HL-60/S4 treated with phorbol 12-myristate 13-acetate at 8.2 ng/mL for 4 days and 3 days (cell line): ENCODE data around the gene ADGRG7.

Experiments
- in situ Hi-C: fragments of 300-500 bp; cut with MboI; formaldehyde crosslinking; loops from 2 replicates; pipeline ENCODE4 v1.15.0; 2022; ENCODE audit warnings: low sequenced_read_pairs

ADGRG7 gene, protein sequence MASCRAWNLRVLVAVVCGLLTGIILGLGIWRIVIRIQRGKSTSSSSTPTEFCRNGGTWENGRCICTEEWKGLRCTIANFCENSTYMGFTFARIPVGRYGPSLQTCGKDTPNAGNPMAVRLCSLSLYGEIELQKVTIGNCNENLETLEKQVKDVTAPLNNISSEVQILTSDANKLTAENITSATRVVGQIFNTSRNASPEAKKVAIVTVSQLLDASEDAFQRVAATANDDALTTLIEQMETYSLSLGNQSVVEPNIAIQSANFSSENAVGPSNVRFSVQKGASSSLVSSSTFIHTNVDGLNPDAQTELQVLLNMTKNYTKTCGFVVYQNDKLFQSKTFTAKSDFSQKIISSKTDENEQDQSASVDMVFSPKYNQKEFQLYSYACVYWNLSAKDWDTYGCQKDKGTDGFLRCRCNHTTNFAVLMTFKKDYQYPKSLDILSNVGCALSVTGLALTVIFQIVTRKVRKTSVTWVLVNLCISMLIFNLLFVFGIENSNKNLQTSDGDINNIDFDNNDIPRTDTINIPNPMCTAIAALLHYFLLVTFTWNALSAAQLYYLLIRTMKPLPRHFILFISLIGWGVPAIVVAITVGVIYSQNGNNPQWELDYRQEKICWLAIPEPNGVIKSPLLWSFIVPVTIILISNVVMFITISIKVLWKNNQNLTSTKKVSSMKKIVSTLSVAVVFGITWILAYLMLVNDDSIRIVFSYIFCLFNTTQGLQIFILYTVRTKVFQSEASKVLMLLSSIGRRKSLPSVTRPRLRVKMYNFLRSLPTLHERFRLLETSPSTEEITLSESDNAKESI

DNA sequence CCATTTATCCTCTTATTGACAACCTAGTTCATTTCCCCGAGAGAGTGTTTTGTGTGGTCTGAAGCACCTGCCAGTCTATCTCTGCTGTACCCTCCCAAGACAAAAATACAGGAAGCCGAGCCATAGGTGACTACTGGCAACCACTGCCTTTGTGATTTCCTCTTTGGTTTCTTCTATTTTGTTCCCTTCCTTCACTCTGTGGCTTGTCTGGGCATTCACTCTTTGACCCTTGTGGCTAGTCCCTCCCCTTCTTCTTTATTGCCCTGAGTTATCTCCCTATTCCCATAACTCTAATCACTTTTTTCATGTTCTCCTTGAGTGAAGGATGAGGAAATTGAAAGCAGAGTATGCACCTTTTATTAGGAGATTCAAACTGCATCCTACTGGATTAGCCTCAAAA, at the start of gene ADGRG7:
TSS of gene ADGRG7 (plus strand) at position 297 of the 400 bp plus-strand sequence. CDS start 256 bp downstream, outside the sequence.
- in situ Hi-C loops = no loop called here

DNA sequence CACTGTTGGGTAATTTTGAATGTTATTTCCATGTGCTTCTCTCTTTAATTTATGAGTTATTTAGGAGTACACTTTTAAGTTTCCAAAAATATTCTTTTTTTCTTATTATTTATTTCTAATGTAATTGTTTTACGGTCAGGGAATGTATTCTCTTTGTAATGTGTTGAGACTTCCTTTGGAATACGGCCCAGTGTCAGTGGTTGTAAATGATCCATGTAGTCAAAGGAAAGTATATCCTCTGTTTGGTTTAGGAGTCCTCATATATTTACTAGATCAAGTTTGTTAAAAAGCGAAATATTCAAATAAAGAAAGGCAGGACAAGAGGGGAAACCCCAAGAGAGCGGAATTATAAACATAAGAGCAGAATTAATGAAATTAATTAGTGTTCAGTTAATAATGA, 49.0 kb upstream of the ADGRG7 start:
- in situ Hi-C loops = no loop called here

DNA sequence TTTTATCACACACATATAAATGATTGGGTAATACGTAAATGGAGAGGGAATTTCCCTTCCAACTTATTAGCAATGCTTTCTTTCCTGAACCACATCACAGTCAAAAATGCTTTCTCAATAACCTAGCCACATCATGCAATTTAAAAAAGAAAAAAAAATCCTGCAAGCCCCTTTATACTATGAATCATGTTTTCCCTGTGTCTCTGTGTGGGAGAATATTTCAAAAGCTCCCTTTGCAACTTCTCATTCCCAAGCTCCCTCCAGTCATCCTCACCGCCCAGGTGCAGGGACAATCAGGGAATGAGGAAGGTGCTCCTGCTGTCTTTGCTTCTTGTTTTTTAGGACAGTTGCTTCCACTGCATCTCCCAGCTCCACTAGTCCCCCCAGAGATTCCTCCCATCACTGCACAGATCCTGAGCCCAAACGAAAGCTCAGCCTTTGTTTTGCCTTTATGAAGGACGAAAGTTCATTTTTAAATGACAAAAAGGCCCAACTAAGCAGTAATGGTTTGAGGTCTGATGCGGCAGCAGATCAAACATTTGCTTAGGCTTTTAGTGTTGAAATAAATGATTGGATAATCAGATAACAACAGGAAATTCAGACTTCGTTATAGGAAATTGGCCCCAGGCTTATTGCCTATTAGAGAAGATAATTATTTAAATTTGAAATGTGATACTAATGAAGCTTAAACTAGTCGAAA, 47.8 kb upstream of the ADGRG7 start:
- in situ Hi-C loops = no loop called here

DNA sequence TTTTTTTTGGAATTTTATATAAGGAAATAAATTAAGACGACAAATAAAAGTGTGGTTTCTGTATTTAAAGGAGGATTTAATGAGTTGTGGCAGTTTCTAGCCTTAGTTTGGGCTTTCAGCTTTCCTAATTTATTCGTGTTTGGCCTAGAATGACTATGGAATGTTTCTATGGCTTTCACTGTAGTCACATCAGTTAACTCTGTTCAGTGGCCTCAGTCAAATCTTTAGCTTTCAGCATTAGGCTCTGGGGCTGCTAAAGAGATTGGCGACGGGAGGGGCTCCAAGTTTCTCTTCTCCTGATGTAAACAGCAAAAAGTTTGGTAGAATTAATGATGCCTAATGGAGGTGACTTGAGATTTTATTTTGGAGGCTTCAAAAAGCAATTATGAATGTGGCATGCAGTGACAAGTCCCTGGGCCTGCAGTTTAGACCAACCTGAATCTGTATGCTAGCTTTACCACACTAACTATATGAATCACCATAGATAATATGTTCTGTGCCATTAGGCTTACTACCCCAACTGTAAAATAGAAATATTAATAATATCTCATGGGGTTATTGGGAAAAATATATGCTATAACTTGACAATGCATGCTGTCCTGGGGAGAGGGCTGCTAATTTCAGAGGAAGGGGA, 47.1 kb upstream of the ADGRG7 start:
- in situ Hi-C loops = no loop called here

DNA sequence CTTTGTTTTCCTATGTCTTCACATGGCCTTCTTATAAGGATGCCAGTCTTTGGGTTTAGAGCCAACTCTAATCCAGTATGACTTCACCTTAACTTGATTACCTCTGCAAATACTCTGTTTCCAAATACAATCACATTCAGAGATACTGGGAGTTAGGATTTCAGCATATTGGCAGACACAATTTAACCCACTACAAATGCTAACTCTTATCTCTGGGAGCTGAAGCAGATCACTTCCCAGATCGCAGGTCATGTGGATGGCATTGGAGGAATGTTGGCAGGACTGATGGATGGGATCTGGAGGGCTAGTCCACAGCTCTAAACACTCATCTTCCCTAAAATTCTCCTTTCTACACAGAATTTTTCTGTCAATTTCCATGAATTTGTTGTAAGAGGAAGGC, 46.2 kb upstream of the ADGRG7 start:
- in situ Hi-C loops = no loop called here

DNA sequence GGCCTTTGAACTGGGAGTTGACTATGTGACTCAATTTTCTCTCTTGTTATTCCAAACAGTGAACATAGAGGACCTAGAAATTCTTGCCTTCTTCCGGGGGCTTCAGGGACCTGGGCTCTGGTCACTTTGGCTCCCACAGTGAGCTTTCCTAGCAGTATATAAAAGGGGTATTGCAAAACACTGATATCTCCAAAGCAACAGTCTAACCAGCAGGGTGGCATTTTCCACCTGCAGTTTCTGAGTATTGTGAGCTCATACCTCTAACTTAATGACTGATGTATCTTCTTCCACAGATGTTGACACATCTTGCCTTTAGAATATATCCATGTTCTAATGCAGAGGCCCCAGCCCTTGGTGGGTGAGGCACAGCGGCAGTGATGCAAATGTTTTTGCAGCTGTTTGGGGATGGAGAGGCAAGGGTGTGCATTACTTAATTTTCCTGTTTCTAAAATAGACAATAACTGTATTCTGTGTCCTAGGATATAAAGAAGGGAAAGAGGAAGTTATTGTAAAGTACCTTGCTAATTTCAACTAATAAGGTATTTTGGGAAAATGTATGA, 45.7 kb upstream of the ADGRG7 start:
- in situ Hi-C loops = no loop called here

DNA sequence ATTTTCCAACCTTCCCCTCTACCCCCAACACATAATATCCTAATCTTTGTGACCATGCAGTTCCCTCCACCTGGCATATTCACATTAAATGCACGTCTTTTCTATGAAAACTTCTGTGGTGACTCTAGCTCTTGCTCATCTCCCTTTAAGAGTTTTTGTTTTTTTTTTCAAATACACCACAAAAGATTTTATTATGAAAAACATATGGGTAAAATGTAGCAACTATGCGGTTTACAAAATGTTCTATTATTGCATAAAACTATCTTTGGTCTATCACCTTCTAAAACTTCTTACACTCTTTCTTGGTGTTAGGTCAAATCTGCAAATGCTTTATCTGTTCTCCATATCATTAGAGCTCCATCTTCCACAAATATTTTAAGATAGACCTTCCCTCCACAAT, 38.6 kb upstream of the ADGRG7 start:
- in situ Hi-C loops = no loop called here

DNA sequence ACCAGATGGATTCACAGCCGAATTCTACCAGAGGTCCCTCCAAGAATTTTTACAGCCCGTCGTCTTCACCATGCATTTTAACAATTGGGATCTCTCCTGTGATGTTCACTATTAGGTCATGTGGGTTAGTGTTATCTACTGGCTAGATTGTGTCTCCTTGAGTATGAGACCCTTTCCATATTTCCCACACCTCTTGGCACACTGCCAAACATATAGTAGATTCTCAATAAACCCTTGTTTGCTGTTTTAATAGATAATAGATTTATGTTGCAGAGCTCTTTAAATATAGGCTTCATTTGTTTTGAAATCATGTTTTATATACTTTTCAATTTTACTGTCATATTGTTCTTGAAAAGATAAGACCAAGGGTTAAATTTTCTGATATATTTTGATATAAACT, 34.9 kb upstream of the ADGRG7 start:
- in situ Hi-C loops = no loop called here

DNA sequence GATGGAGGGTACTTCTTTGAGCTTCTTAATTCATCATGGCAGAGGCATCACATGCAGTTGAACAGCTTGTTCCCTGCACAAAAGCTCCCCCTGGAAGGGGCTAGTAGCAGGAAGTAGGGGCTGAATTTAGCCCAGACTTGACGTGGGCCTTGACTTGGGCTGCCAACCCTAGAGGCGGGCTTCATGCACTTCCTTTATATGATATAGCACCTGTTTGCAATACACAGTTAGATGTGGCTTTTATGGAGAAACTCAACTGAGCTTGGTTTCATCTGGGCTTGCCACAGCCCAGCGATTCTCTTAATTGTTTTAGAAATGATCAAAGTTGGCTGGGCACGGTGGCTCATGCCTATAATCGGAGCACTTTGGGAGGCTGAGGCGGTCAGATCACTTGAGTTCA, 33.7 kb upstream of the ADGRG7 start:
- in situ Hi-C loops = loop anchor here (25.0 kb wide), 2 partner anchors 238 to 738 kb away; partner anchors contain the start of gene NIT2

DNA sequence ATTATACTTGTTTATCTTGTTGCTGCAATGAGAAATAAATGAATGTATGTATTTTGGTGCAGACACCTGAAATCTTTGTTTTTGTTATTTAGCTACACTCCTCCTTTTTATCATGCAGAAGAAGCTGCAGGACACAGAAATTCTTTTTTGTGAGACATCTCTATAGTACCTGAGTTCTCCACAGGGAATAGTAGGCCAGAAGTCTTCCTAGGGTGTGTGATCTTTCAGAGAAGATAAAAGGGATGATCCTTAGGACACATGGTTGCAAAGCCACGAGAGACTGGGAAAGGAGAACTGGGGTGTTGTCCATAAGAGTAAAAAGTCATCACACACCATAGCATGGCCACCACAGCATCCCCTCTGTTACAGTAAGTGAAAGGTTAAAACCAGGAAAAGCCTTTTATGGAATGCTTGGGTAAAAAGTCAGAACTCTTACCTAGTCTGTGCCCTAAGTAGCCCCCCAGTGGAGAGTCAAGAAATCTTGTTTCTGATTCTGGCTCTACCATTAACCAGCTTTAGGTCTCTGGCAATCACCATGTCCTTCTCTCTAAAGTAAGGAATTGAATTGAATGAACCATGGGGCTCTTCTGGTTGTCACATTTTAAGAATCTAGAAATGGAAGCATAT, 31.9 kb upstream of the ADGRG7 start:
- in situ Hi-C loops = loop anchor here (25.0 kb wide), 2 partner anchors 240 to 740 kb away; partner anchors contain the start of gene NIT2

DNA sequence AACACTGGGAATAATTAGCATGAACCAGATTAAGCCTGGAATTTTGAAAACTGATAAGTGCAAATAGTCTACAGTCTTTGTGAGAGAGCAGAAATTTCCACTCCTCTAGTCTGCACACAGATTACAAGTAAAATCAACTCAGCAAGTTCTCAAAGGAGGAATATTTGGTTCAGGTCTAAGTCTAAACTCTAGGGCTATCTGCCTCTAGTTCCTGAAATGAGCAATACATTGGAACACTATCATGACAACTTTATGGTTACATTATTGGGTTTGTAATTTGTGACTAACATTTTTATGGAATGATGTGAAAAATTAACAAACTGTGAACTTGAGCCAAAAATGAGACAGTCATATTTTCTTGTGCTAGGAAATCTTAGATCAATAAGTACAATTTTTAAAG, 30.8 kb upstream of the ADGRG7 start:
- in situ Hi-C loops = loop anchor here (25.0 kb wide), 2 partner anchors 241 to 741 kb away; partner anchors contain the start of gene NIT2

DNA sequence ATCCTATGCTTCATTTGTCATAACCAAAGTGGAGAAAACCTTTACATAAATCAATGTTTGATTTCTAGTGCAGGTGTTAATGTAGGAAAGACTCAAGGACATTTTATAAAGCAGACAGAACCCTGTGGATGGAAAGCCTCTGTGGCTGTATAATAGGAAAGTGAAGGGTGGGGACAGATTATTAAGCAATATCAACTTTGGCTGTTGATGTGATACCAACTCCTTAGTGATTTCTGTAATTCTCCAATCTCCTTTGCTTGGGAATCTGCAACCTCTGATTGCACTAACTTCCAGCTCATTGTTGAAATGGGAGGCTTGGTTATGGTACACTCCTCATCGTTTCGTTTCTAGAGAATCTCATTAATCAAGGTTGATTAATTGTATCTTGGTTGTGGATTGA, 29.3 kb upstream of the ADGRG7 start:
- in situ Hi-C loops = loop anchor here (25.0 kb wide), 2 partner anchors 243 to 743 kb away; partner anchors contain the start of gene NIT2

DNA sequence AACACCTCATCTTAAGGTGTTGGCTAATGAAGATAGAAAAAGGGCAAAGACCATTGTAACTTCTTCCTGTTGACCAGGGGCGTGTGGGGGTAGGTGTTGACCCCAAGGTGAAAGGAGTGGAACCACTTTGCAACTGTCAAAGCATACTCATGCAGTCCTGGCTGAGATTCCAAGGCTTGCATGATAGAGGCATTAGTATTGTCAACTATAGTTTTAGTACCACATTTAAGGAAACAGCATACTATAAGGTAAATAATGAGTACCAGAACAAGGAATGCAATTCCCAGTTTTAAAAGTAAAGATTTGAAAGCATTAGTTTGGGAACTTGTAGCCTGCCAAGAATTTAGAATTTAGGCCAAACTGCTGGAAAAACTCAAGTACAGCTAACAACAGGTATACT, 27.8 kb upstream of the ADGRG7 start:
- in situ Hi-C loops = loop anchor here (25.0 kb wide), 2 partner anchors 244 to 744 kb away; partner anchors contain the start of gene NIT2

DNA sequence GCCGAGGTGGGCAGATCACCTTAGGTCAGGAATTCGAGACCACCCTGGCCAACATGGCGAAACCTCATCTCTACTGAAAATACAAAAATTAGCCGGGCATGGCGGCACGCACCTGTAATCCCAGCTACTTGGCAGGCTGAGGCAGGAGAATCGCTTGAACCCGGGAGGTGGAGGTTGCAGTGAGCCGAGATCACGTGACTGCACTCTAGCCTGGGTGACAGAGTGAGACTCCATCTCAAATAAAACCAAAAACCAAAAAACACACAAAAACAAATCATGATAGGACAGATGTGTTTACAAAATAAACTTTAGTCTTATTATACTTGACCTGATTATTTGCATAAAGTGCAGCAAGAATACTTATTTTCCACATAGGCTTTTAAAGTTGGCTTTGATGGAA, 27.2 kb upstream of the ADGRG7 start:
- in situ Hi-C loops = loop anchor here (25.0 kb wide), 2 partner anchors 245 to 745 kb away; partner anchors contain the start of gene NIT2

DNA sequence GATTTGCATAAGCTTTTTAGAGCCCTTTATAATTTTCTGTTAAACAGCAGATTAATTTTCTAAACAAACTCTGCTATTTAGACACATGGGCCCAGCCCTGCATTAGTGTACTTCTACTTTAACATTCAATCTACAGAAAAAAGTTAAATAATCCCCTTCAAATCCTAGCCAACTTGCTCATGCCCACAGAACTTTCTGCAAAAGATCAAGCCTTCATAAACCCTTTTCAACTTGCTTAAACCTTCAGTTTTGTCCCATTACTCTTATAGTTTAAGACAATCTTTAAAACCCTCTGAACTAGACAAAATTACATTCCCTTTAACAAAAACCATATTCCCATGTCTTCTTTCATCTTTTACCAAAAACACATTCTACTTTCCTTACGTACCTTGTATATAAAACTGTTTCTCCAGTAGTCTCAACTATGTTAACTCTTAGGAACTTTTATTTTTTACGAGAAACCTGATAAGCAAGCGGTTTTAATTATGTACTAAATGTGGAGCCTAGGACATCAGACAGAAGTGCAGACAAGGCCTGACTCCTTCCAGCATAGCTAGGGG, 25.2 kb upstream of the ADGRG7 start:
- in situ Hi-C loops = loop anchor here (25.0 kb wide), 2 partner anchors 247 to 747 kb away; partner anchors contain the start of gene NIT2

DNA sequence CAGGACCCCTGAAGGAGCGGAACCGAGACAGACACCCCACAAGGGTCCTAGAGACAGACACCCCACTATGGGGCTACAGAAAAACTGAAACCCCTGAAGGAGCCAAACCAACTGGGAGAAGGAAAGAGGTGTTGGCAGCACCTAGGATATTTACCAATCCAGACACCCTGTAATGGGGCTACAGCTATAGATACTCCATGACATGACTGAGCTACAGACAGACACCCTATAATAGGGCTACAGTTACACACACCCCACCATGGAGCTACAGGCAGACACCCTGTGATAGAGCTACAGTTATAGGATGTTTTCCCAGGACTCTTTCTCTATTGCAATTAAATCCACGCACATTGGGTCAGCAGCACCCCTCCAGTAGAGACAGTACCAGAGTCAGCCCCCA, 22.6 kb upstream of the ADGRG7 start:
- in situ Hi-C loops = loop anchor here (25.0 kb wide), 2 partner anchors 250 to 750 kb away; partner anchors contain the start of gene NIT2

DNA sequence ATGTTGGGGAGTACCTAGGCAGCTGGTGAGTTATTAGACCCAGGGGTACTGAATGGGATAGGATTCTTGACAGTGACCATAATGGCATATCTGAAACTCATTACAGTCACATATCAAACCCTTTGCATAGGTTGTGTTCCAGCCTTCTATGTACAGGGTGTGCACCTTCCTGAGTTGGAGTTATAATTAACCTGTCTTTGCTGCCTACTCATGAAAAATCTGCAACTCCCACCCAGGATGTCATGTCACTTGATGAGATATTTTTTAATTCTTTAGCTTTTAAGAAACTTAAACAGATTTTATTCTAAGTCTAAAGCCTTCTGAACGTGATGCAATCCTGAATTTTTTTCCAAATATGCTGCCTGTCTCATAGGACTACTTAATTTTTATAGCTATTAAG, 21.1 kb upstream of the ADGRG7 start:
- in situ Hi-C loops = loop anchor here (25.0 kb wide), 2 partner anchors 251 to 751 kb away; partner anchors contain the start of gene NIT2

DNA sequence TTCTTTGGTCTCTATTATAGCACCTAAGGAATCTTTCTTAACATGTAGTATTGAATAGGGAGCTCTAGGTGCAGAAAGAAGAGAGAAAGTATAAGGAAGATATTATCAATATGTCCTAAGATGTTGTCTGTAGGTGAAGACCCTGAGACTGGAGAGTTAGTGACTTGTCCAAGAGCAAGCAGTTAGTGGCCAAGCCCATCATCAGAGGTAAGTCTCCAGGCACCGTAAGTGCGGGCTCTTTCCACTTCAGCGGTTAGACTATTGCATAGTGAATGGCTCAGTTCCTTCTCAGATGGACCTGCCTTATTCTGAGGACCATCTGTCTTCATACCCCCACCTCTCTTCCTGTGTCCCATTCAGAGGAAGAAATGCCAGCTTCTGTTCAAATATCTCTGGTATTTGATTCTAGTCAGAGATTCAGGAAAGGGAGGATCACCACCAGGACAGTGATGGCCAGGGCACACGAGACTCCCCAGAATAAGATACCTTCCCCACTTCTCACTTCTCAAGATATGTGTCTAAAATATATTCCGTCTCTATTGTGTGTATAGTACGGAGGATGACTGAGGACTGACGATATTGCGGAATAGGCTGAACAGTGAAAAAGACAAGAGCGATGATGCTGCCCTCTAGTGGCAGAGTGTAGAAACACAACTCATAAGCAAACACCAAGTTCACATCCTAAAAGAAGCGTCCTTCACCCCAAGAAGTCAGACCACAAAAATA, 19.1 kb upstream of the ADGRG7 start:
- in situ Hi-C loops = loop anchor here (25.0 kb wide), 2 partner anchors 253 to 753 kb away; partner anchors contain the start of gene NIT2

DNA sequence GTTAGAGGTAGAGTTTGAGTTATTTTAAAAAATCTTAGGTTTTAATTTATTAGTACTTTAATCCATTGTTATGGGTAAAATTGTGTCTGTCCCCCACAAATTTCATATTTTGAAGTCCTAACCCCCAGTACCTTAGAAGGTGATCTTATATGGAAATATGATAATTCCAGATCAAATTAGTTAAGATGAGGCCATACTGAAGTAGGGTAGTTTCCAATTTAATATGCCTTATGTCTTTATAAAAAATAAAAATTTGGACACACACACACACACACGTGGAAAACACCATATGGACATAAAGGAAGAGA, 18.6 kb upstream of the ADGRG7 start:
- in situ Hi-C loops = loop anchor here (25.0 kb wide), 2 partner anchors 253 to 753 kb away; partner anchors contain the start of gene NIT2
